Measurements from ENCODE around the gene WNT2B. TPM values are rescaled to one million over a fixed set of nuclear protein-coding genes. Genes with fewer than 3 reads are reported as not detected.

WNT2B gene
- total and polyA plus RNA-seq, 2 donors (not counting 1 experiment from before 2014, with no cell fraction given): 0.54 to 5.2 TPM

DNA sequence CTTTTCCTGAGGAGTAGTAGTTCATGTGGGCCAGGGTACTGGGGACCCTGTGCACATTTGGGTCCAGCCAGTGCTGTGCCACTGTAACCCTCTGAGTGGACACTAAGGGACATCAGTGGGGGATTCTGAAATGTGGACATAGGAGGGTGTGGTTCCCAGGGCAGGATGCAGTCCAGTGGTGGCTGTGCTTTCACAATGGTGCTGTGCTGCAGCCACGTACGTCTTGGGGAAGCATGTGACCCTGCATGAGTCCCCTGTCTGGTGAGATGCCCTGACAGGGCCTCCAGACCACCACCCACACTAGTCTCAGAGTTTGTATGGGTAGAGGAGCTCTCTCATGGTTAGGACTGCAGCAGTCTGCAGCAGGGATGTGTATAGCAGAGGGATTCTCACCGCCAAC lies 37.8 kb upstream of the WNT2B start:
- DNase-seq (no peak), ATAC-seq (ENCODE audit: low read depth) (no peak)
- intact Hi-C loops (cut with micrococcal nuclease): no loop called here
- 79% methylated on average over 2 of the region's 3 CpGs for WGBS (ENCODE audit: insufficient coverage)
- Histone ChIP-seq H4K20me1 (ENCODE audit: control insufficient read depth, insufficient read depth, low read length, poor library complexity, severe bottlenecking) (no peaks in the 10 kb centered on the region), H3K36me3 (replicated peaks in 1 of 2; ENCODE audit: control extremely low read depth in 1 of 2, control insufficient read depth in 1 of 2, extremely low read depth in 1 of 2, insufficient read depth in 2 of 2, low read length in 1 of 2) (no peaks in the 10 kb centered on the region), H3K4me2 (replicated peaks; ENCODE audit: low read depth, low read length, poor library complexity, severe bottlenecking) (no peak overlapping the region), H3K27ac (ENCODE audit: low read length in 2 of 2) (no peak overlapping the region), H3K4me1 (ENCODE audit: control insufficient read depth in 2 of 2, insufficient read depth in 2 of 2, low read length in 2 of 2) (peaks cover 10 to 14% of the 10 kb centered on the region in 2 donors), H3K9ac (ENCODE audit: low read length) (no peak overlapping the region), H2AFZ (ENCODE audit: insufficient read depth, low read depth, low read length, poor library complexity, severe bottlenecking) (no peak overlapping the region), H3K27me3 (replicated peaks in 1 of 4; ENCODE audit: control extremely low read depth in 1 of 4, control insufficient read depth in 3 of 4, insufficient read depth in 4 of 4, low read length in 3 of 4) (peaks cover 0 to 29% (median 18%) of the 10 kb centered on the region in 4 experiments), H3K4me3 (ENCODE audit: control extremely low read depth in 1 of 5, extremely low read depth in 1 of 5, insufficient read depth in 1 of 5, low read depth in 2 of 5, low read length in 4 of 5) (no peak overlapping the region), H3K79me2 (ENCODE audit: control insufficient read depth, insufficient read depth, low read length) (no peaks in the 10 kb centered on the region), H3K9me3 (ENCODE audit: control extremely low read depth in 1 of 3, control insufficient read depth in 2 of 3, insufficient read depth in 1 of 3, low read length in 2 of 3) (peaks cover 0 to 11% (median 1%) of the 10 kb centered on the region in 3 donors)
- ChIA-PET POLR2A (no interaction called here), CTCF (no interaction called here)
- no peaks in the 10 kb centered on the region for H3K9me3 Mint-ChIP-seq (ENCODE audit: insufficient read depth)
- no peak overlapping the region for H3K4me3 Mint-ChIP-seq
- TF ChIP-seq, protein P1, sequence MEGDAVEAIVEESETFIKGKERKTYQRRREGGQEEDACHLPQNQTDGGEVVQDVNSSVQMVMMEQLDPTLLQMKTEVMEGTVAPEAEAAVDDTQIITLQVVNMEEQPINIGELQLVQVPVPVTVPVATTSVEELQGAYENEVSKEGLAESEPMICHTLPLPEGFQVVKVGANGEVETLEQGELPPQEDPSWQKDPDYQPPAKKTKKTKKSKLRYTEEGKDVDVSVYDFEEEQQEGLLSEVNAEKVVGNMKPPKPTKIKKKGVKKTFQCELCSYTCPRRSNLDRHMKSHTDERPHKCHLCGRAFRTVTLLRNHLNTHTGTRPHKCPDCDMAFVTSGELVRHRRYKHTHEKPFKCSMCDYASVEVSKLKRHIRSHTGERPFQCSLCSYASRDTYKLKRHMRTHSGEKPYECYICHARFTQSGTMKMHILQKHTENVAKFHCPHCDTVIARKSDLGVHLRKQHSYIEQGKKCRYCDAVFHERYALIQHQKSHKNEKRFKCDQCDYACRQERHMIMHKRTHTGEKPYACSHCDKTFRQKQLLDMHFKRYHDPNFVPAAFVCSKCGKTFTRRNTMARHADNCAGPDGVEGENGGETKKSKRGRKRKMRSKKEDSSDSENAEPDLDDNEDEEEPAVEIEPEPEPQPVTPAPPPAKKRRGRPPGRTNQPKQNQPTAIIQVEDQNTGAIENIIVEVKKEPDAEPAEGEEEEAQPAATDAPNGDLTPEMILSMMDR (IDR thresholded peaks at IDR 0.05): no peak
- TF ChIP-seq EZH2 (IDR thresholded peaks at IDR 0.05; ENCODE audit: borderline replicate concordance, insufficient read depth, low read depth, low read length, poor library complexity, severe bottlenecking): no peak
- peaks cover 39% of the 10 kb centered on the region for H3K27me3 Mint-ChIP-seq
- no peak overlapping the region for H3K27ac Mint-ChIP-seq
- peaks cover 17% of the 10 kb centered on the region for H3K4me1 Mint-ChIP-seq

DNA sequence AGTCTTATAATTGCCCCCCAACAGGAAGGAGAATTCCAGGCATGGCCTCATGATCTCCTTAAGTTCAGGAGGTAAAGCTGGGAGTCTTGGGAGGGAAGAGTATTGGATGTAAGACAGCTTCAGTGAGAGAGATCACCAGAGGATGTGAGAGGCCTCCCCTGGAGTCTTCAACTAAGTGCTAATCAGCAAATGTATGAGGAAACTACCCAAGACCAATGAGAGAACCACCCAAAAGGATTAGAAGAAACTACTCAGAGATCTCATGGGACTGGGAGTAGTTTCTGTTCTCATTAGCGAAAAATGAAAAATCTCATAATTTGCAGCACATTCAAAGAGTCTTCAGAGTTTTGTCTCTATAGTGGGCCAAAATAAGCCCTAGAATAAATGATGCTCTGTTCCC lies 36.6 kb upstream of the WNT2B start:
- H3K27ac Mint-ChIP-seq: no peak overlapping the region

More for the DNA sequence above, 36.6 kb upstream of the WNT2B start:
- Histone ChIP-seq H3K9me3 (ENCODE audit: control extremely low read depth in 1 of 3, control insufficient read depth in 2 of 3, insufficient read depth in 1 of 3, low read length in 2 of 3) (peaks cover 0 to 17% (median 11%) of the 10 kb centered on the region in 3 donors), H3K79me2 (ENCODE audit: control insufficient read depth, insufficient read depth, low read length) (no peaks in the 10 kb centered on the region), H3K9ac (ENCODE audit: low read length) (no peak overlapping the region), H3K4me2 (replicated peaks; ENCODE audit: low read depth, low read length, poor library complexity, severe bottlenecking) (no peak overlapping the region), H3K27me3 (replicated peaks in 1 of 4; ENCODE audit: control extremely low read depth in 1 of 4, control insufficient read depth in 3 of 4, insufficient read depth in 4 of 4, low read length in 3 of 4) (peaks cover 0 to 31% (median 18%) of the 10 kb centered on the region in 4 experiments), H4K20me1 (ENCODE audit: control insufficient read depth, insufficient read depth, low read length, poor library complexity, severe bottlenecking) (no peaks in the 10 kb centered on the region), H3K27ac (ENCODE audit: low read length in 2 of 2) (no peak overlapping the region), H3K4me3 (ENCODE audit: control extremely low read depth in 1 of 5, extremely low read depth in 1 of 5, insufficient read depth in 1 of 5, low read depth in 2 of 5, low read length in 4 of 5) (no peak overlapping the region), H3K4me1 (ENCODE audit: control insufficient read depth in 2 of 2, insufficient read depth in 2 of 2, low read length in 2 of 2) (peaks cover under 1 to 2% of the 10 kb centered on the region in 2 donors), H2AFZ (ENCODE audit: insufficient read depth, low read depth, low read length, poor library complexity, severe bottlenecking) (no peak overlapping the region), H3K36me3 (replicated peaks in 1 of 2; ENCODE audit: control extremely low read depth in 1 of 2, control insufficient read depth in 1 of 2, extremely low read depth in 1 of 2, insufficient read depth in 2 of 2, low read length in 1 of 2) (no peaks in the 10 kb centered on the region)
- CTCF ChIA-PET: interaction anchor here (0.7 kb wide), 1 partner anchor 143 kb away, joined by 6 read pairs; no protein-coding TSS in a partner anchor
- ATAC-seq (ENCODE audit: low read depth): no peak
- TF ChIP-seq, protein P1 (IDR thresholded peaks at IDR 0.05): no peak
- TF ChIP-seq EZH2 (IDR thresholded peaks at IDR 0.05; ENCODE audit: borderline replicate concordance, insufficient read depth, low read depth, low read length, poor library complexity, severe bottlenecking): no peak
- POLR2A ChIA-PET: no interaction called here
- Mint-ChIP-seq H3K4me1 (peaks cover 6% of the 10 kb centered on the region), H3K9me3 (ENCODE audit: insufficient read depth) (peaks cover 4% of the 10 kb centered on the region), H3K4me3 (no peak overlapping the region), H3K27me3 (peaks cover 44% of the 10 kb centered on the region)
- DNase-seq: no peak
- no CpG with 5 or more reads among the region's 1 CpG for WGBS (ENCODE audit: insufficient coverage)
- intact Hi-C loops (cut with micrococcal nuclease): no loop called here
